Caco-2 (cell line): Measurements from ENCODE around the gene HIPK2. TPM values are rescaled to one million over a fixed set of nuclear protein-coding genes. Genes with fewer than 3 reads are reported as not detected.

Experiments used
- BruUV-seq: library from RNA; stranded (reverse); fragments of 400-500 nt; replicated peaks from 2 replicates; lab custom pipeline; 2021; lab: Mats Ljungman, UMichigan
- CTCF ChIA-PET: fragments of 300-600 bp; sonication (Branson Sonifier 250); formaldehyde crosslinking; loops from one replicate; lab custom pipeline; 2022; ENCODE audit warnings: antibody characterized with exemption; lab: Charles Lee
- POLR2A ChIA-PET: fragments of 300-600 bp; sonication (Branson Sonifier 250); formaldehyde crosslinking; loops from one replicate; lab custom pipeline; 2022; ENCODE audit warnings: antibody characterized with exemption; lab: Charles Lee
- DNase-seq, 2 experiments: peaks; one replicate each; pipeline versions ENCODE4 v3.0.0 to v3.0.0-alpha.2; 2020 to 2022
- H3K27me3 ChIP-seq: replicated peaks from 2 replicates; pipeline ENCODE4 v1.6.0; 2011; ENCODE audit warnings: low read length; ENCODE audit not compliant: control insufficient read depth, insufficient read depth
- H3K36me3 ChIP-seq: 2 replicates; pipeline ENCODE4 v1.5.1; 2011; ENCODE audit warnings: low read length; ENCODE audit not compliant: control insufficient read depth, insufficient read depth
- H3K4me1 ChIP-seq: fragments of 250-450 bp; sonication (Bioruptor Pico); 2 replicates; pipeline ENCODE4 v1.5.1; 2020; ENCODE audit warnings: mild to moderate bottlenecking
- H3K4me3 ChIP-seq: 2 replicates; pipeline ENCODE4 v1.5.1; 2011; ENCODE audit warnings: low read depth, mild to moderate bottlenecking, control low read depth, low read length
- H3K9me3 ChIP-seq: fragments of 250-450 bp; sonication (Bioruptor Pico); 2 replicates; pipeline ENCODE4 v1.5.1; 2020; ENCODE audit warnings: mild to moderate bottlenecking, moderate library complexity
- H3K27ac Mint-ChIP-seq: one replicate; pipeline ENCODE4 v1.8.0; 2022; ENCODE audit warnings: mixed read lengths; ENCODE audit not compliant: unreplicated experiment
- H3K27me3 Mint-ChIP-seq: one replicate; pipeline ENCODE4 v1.8.0; 2022; ENCODE audit warnings: mixed read lengths; ENCODE audit not compliant: insufficient read depth, unreplicated experiment
- H3K36me3 Mint-ChIP-seq: one replicate; pipeline ENCODE4 v1.8.0; 2022; ENCODE audit warnings: mild to moderate bottlenecking, mixed read lengths; ENCODE audit not compliant: insufficient read depth, unreplicated experiment
- H3K4me1 Mint-ChIP-seq: one replicate; pipeline ENCODE4 v1.8.0; 2022; ENCODE audit warnings: low read depth, mixed read lengths; ENCODE audit not compliant: unreplicated experiment
- H3K4me3 Mint-ChIP-seq: one replicate; pipeline ENCODE4 v1.8.0; 2022; ENCODE audit warnings: mild to moderate bottlenecking, moderate library complexity, mixed read lengths; ENCODE audit not compliant: unreplicated experiment
- H3K9me3 Mint-ChIP-seq: one replicate; pipeline ENCODE4 v1.8.0; 2022; ENCODE audit warnings: mixed read lengths; ENCODE audit not compliant: unreplicated experiment
- intact Hi-C: fragments of 100-400 bp; cut with micrococcal nuclease; formaldehyde crosslinking; loops from one replicate; pipeline ENCODE4 v1.10.0; 2022; ENCODE audit not compliant: unreplicated experiment
- total RNA-seq: library from RNA; stranded (reverse); gene quantifications from 2 replicates; pipeline ENCODE4 v1.2.3, GENCODE V29; 2022
- TF ChIP-seq, protein P1 (sequence below), 2 experiments: fragments of 200-600 bp in 1 of 2; IDR thresholded peaks; 1 replicate in 1 of 2; 2 replicates in 1 of 2; pipeline versions ENCODE4 v1.5.1 to v1.8.0; 2011 to 2022; ENCODE audit warnings: antibody characterized with exemption in 1 of 2, control low read depth in 1 of 2, inconsistent platforms in 1 of 2, low read depth in 1 of 2, low read length in 1 of 2, mild to moderate bottlenecking in 1 of 2, moderate library complexity in 1 of 2; ENCODE audit not compliant: insufficient read depth in 1 of 2, severe bottlenecking in 1 of 2, unreplicated experiment in 1 of 2

The HIPK2 gene
- total RNA-seq, 1 experiment from 2014 or later, result 42.8 TPM

GRCh38 chr7:139695051-139695450 is 82.7 kb downstream of the HIPK2 start:
- peaks cover 4% of the 10 kb centered on the region for H3K36me3 Mint-ChIP-seq
- H3K9me3 ChIP-seq, result no peaks in the 10 kb centered on the region
- ChIA-PET POLR2A (no interaction called here), CTCF (no interaction called here)
- intact Hi-C loops, result no loop called here
- no peaks in the 10 kb centered on the region for H3K27me3 ChIP-seq
- no peak overlapping the region for H3K4me3 Mint-ChIP-seq
- no TSS peak for BruUV-seq
- H3K4me3 ChIP-seq, result no peak overlapping the region
- H3K4me1 Mint-ChIP-seq, result peaks cover 11% of the 10 kb centered on the region
- H3K27ac Mint-ChIP-seq, result no peak overlapping the region
- TF ChIP-seq, protein P1, sequence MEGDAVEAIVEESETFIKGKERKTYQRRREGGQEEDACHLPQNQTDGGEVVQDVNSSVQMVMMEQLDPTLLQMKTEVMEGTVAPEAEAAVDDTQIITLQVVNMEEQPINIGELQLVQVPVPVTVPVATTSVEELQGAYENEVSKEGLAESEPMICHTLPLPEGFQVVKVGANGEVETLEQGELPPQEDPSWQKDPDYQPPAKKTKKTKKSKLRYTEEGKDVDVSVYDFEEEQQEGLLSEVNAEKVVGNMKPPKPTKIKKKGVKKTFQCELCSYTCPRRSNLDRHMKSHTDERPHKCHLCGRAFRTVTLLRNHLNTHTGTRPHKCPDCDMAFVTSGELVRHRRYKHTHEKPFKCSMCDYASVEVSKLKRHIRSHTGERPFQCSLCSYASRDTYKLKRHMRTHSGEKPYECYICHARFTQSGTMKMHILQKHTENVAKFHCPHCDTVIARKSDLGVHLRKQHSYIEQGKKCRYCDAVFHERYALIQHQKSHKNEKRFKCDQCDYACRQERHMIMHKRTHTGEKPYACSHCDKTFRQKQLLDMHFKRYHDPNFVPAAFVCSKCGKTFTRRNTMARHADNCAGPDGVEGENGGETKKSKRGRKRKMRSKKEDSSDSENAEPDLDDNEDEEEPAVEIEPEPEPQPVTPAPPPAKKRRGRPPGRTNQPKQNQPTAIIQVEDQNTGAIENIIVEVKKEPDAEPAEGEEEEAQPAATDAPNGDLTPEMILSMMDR (IDR thresholded peaks at IDR 0.05; ENCODE audit: insufficient read depth in 1 of 2, low read depth in 1 of 2, low read length in 1 of 2, severe bottlenecking in 1 of 2, unreplicated experiment in 1 of 2), result no peak
- no peak for DNase-seq
- peaks cover 2% of the 10 kb centered on the region; the same call in 1 of the 2 replicates for H3K36me3 ChIP-seq
- H3K9me3 Mint-ChIP-seq, result no peaks in the 10 kb centered on the region
- no peaks in the 10 kb centered on the region for H3K27me3 Mint-ChIP-seq
- no peaks in the 10 kb centered on the region for H3K4me1 ChIP-seq

DNA sequence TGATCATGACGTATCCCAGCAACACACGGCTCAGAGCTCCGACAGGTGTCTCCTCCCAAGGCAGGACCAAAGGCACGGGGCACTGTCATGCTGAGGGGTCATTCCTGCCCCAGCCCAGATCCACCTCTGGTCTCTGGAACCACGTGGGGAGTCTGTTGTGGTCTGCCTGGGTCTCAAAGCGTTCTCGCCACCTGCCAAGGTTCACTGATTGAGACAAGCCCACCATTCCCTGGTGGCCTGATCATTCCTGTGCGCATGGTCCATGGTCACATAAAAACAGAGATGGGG is 83.5 kb downstream of the HIPK2 start:
- Histone ChIP-seq H3K4me3 (no peak overlapping the region), H3K4me1 (no peaks in the 10 kb centered on the region), H3K27me3 (no peaks in the 10 kb centered on the region), H3K36me3 (peaks cover 2% of the 10 kb centered on the region; the same call in 1 of the 2 replicates), H3K9me3 (no peaks in the 10 kb centered on the region)
- H3K27me3 Mint-ChIP-seq, result no peaks in the 10 kb centered on the region
- DNase-seq, result no peak
- ChIA-PET POLR2A (no interaction called here), CTCF (no interaction called here)
- H3K9me3 Mint-ChIP-seq, result no peaks in the 10 kb centered on the region
- intact Hi-C loops, result no loop called here
- H3K4me3 Mint-ChIP-seq, result no peak overlapping the region
- H3K36me3 Mint-ChIP-seq, result peaks cover 4% of the 10 kb centered on the region
- H3K4me1 Mint-ChIP-seq, result peaks cover 11% of the 10 kb centered on the region
- TF ChIP-seq, protein P1 (IDR thresholded peaks at IDR 0.05; ENCODE audit: insufficient read depth in 1 of 2, low read depth in 1 of 2, low read length in 1 of 2, severe bottlenecking in 1 of 2, unreplicated experiment in 1 of 2), result no peak
- no TSS peak for BruUV-seq
- no peak overlapping the region for H3K27ac Mint-ChIP-seq

- Mint-ChIP-seq H3K4me3 (no peak overlapping the region), H3K9me3 (no peaks in the 10 kb centered on the region), H3K36me3 (peaks cover 7% of the 10 kb centered on the region), H3K27me3 (no peaks in the 10 kb centered on the region), H3K27ac (no peak overlapping the region), H3K4me1 (peaks cover 11% of the 10 kb centered on the region)
- no peaks in the 10 kb centered on the region for H3K27me3 ChIP-seq
- H3K4me3 ChIP-seq, result no peak overlapping the region
- no peaks in the 10 kb centered on the region for H3K9me3 ChIP-seq
- intact Hi-C loops, result no loop called here
- no peak for DNase-seq
- no TSS peak for BruUV-seq
- TF ChIP-seq, protein P1 (IDR thresholded peaks at IDR 0.05; ENCODE audit: insufficient read depth in 1 of 2, low read depth in 1 of 2, low read length in 1 of 2, severe bottlenecking in 1 of 2, unreplicated experiment in 1 of 2), result no peak
- 0 out of 2 replicates have a peak, but pooled peaks cover 2% of the 10 kb centered on the region for H3K36me3 ChIP-seq
- POLR2A ChIA-PET, result no interaction called here
- no peaks in the 10 kb centered on the region for H3K4me1 ChIP-seq
- CTCF ChIA-PET, result no interaction called here
These were observed 84.0 kb downstream of the HIPK2 start for GRCh38 chr7:139693651-139694388.
